Stimulated activated CD4-positive, alpha-beta T cell treated with anti-CD3 and anti-CD28 coated beads, Interleukin-4, amount 100 ng/mL, for 24 hours (primary cell): ENCODE measurements around the gene NOVA2.

Experiments
- DNase-seq: peaks from one replicate; pipeline ENCODE4 v3.0.0-alpha.2; 2020

Gene NOVA2

GRCh38 chr19:45889210-45889885 lies 84.3 kb downstream of the NOVA2 start:
- DNase-seq = no peak

- no peak for DNase-seq
These were observed 86.4 kb downstream of the NOVA2 start for GRCh38 chr19:45887200-45887710.

- peak; percentile 92 for DNase-seq
These were observed 87.1 kb downstream of the NOVA2 start for GRCh38 chr19:45886427-45887199.

GRCh38 chr19:45885556-45886426 lies 87.9 kb downstream of the NOVA2 start, which contains the start of gene IRF2BP1:
Gene IRF2BP1 (minus strand): TSS chr19:45886141. CDS start chr19:45885774, 367 bp downstream.
- DNase-seq = peak; percentile 90

- DNase-seq = peak; percentile 11
These were observed 88.7 kb downstream of the NOVA2 start for GRCh38 chr19:45884682-45885555.

- DNase-seq = no peak
These were observed 89.6 kb downstream of the NOVA2 start for GRCh38 chr19:45883881-45884681.
